Measurements from ENCODE around the gene ENTREP1.

The ENTREP1 gene

GRCh38 chr9:69323861-69324260 lies 1.2 kb upstream of the ENTREP1 start:
- DNase-seq: no peak

DNA sequence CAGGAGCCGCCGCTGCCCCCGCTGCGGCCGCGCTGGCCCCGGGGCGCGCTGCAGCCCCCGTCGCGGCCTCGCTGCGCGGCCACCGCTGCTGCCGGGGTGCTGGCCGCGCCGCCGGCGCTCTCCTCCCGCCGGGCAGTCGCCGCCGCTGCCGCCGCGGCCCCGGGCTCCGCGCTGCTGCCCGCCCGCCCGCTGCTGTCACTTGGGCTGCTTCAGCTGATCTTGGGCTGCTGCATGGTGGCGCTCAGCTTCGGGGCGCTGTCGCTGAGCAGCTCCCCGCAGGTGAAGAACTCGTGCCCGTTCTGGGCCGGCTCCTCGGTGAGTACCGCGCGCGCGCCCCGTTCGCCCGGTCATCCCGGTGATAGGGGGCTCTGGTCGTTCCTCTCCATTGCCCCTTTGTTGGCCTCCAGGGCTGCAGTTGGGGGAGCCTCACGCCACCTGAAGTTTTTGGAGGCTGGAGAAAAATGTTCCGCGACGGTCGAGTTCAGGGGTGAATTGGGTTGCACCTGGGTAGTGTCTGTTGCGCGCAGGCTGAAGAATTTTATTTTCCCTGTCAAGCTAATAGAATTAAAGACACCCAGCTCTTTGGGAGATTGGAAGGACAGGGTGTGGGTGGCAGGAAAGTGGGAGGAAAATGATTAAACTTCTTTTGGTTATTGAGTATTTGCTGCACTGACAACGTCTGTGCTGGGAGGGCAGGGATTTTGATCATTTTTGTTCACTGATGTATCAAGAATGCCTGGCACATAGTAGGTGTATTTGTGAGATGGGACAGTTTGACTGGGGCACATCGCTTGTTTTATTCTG lies 596 bp downstream of the ENTREP1 start:
- no peak for DNase-seq

GRCh38 chr9:69326261-69326660 lies 1.2 kb downstream of the ENTREP1 start:
- DNase-seq: no peak

DNA sequence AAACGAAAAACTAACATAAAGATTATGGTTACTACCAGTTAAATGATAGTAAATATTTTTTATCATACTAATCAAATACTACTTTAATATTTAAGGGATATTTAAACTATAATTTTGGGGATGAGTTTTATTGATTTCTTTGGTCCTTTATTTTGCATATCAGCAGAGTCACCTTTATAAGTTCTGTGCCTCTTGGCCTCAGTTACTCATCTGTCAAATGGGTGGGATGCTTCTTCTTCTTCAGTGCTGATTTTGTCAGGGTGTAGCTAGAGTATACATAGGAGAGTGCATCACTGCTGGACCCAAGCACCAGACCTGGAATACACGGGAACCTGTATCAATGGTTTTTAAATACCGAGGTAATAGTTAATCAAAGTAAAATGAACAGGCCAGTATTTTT lies 5.6 kb downstream of the ENTREP1 start:
- no peak for DNase-seq

DNA sequence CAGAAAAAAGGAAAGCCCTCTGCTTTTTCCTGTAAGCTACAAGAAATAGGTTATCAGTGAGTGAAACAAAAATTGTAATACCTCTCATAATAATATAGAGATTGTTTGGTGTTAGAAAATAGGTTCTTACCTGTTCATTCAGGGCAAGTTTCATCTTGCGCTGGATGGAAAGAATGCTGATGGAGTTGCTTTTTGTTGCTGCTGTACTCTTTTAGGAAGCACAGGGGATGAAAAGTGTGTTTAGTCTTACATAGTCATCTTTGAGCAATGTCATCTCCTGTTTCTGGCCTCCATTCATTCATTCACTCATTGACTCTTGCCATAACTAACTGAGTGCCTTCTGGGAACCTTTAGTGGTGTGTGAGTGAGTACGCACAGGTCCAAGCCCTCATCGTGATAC lies 6.4 kb downstream of the ENTREP1 start:
- DNase-seq: no peak

DNA sequence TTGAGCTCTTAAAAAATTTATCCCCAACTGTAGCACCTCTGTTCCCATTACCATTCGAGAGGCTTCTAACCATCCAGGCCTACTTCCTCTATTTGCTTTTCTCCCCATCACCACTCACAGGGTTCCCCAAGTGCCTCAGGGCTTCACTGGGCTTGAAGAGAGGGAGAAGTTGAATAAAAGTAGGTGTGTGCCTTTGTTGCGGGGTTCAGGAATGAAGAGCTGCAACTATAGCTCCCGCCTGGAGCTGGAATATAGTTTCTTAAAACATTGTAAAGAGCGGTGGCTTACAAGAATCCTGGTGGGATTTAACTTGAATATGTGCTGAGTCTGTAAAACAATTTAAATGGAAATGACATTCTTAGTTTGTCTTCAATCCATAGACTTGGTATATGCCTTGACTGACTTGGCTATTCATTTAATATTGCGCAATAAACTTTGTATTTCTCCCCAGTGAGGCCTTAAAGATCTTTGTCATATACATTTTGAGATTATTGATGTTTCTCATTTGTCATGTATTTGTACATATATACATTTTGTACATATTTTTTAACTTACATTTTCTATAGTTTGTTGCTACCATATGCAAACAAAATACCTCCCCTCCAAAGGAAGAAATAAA lies 7.2 kb downstream of the ENTREP1 start:
- DNase-seq: no peak

DNA sequence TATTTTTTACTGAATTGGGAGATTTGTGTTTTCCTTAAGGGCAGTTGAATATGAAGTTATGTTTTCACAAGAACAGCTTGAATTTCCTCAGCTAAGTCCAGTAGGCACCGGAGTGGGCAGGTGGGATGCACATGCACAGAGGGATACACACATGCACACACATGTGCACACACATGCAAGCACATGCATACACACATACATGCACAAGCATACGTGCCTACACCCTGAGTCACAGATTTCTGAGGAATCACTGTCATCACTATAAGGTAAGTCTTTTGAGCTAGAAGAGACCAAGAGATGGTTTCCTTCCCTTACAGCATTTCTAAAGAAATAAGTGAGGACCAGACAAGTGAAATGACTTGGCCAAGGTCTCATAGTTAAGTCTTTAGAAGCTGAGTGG lies 8.7 kb downstream of the ENTREP1 start:
- DNase-seq: no peak

DNA sequence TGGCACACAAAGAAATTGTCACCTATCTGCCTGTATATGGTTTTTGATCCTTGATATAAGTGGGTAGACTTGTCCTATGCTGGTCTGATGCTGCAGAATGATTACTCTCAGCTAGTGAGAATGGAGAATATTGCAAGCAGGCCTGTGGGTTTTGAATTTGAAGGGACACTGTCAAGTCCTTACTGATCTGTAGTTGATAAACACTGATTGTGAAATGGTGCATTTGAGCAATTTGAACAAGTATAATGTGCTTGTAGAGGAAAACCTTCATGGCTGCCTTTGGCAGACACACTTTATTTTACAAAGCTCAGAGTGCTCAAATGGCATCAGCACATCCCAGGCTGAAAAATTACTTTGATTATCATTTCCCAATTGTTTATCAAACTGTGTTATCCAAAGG lies 9.3 kb downstream of the ENTREP1 start:
- no peak for DNase-seq

- DNase-seq: no peak
Measured at GRCh38 chr9:69339620-69340019, 14.6 kb downstream of the ENTREP1 start.

GRCh38 chr9:69340631-69341030 lies 15.6 kb downstream of the ENTREP1 start:
- DNase-seq: no peak

- DNase-seq: no peak
Measured at GRCh38 chr9:69342769-69343168, 17.8 kb downstream of the ENTREP1 start.

DNA sequence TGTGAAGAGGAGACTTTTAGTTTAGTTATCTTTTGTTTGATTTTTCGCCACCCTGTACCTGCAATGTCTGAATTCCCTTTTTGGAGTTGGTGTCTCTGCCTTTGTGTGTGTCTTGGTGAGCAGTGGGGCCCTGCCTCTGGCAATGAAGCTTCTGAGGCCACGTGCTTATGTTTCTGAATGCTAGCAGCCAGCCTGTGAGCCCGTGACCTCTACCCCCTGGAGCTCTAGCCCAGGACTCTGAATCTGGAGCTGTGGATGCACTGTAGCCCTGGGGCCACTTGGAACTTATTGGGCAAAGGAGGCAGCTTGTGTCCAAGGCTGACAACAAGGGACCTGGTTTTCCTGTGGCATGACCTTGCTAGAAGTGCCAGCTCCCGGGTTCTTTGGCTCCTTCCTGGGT lies 19.4 kb downstream of the ENTREP1 start:
- DNase-seq: no peak

DNA sequence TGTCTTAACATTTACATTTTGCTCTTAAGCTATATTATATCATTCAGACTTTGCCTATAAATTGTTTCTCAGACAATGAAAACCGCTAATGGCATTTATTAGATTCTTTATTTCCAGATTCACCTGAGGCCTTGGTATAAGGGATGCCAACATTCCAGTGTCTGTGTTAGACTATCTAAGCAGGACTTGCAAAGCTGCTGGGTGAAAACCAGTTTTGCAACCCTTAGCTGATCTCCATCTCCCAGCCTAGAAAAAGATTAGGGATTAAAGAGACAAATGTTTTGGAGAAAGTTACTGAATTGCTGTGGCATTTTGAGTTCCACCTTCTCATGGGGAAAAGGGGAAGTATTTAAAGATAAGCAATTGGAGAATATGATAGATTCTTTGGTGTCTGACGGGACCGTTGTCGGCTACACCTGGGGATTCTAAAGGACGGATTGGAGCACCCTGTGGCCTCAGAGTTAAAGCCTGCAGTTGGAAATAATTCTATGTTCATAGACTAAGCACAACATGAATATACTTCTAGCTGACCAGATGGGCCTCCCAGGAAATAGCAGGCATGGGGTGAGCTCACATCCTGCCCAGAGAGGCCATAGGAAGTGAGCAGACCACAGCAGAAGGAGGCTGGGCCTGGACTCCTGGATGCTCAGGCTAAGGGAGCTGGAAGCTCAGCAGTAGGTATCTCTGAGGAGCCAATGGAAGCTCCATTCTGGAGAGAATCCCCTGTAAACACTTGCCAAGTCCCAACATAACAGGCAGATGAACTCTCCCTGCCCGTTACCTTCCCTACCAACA lies 21.8 kb downstream of the ENTREP1 start:
- DNase-seq: no peak

DNA sequence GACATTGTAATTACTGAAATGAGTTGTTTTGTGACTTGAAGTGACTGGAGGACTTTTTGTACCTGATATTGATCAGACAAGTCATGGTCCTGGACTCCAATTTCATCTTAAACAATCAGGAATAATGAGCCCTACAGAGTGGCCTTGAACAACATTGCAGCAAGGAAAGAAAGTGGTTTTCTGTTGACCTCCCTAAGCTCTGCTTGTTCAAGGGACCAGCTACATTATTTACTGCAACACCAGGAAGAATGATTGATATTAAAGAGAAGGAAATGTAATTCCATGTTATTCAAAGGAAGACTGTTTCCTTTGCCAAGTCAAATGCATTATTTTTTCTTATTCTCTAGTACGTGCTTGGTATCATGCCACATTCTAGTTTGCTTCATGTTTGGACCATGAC lies 22.6 kb downstream of the ENTREP1 start:
- DNase-seq: no peak

DNA sequence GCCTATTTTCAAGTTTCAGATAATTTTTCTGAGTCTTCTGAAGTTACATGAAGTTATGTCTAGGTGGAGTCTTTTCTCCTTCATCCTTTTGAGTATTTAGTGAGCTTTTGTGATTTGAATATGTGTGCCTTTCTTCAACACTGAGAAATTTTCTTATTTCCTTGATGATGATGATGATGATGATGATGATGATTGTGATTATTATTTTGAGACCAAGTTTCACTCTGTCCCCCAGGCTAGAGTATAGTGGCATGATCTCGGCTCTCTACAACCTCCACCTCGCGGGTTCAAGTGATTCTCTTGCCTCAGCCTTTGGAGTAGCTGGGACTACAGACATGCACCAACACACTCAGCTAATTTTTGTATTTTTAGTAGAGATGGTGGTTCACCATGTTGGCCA lies 26.2 kb downstream of the ENTREP1 start:
- DNase-seq: no peak

DNA sequence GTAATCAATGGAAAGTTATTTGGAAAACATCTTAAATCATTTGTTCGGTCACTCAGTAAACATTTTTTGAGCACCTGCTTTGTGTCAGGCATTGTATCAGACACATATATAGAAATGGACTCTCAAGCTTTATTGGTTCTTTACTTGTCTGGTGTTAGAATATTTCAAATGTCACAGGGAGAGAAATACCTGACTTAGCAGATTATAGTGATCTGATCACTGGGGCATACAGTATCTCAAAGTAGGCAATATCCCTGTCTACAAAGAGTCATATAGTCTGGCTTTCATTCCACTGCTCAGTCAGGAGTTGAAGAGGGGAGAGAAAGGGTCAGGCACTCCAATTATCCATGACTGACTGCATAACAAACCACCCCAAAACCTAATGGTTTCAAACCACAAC lies 30.2 kb downstream of the ENTREP1 start:
- DNase-seq: no peak

GRCh38 chr9:69357030-69357775 lies 32.2 kb downstream of the ENTREP1 start:
- no peak for DNase-seq

GRCh38 chr9:69357821-69358220 lies 32.8 kb downstream of the ENTREP1 start:
- DNase-seq: no peak

DNA sequence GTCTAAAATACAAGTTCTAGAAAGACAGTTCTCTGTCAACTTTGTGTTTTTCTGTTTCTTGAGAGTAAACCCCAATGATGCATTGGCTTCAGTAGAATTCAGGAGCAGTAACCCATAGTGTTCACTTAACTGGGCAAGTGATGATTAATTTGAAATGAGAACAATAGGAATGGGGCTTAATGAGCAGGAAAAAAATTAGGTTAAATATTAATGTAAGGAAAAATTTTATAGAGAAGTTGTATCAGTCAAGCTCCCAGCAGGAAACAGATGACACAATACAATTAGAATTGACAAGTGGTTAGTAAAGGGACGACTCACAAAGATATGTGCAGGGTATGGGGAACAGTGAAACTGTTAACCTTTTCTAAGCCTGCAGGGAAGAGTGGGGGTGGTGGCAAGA lies 38.2 kb downstream of the ENTREP1 start:
- no peak for DNase-seq

GRCh38 chr9:69364510-69365150 lies 39.6 kb downstream of the ENTREP1 start:
- DNase-seq: no peak

DNA sequence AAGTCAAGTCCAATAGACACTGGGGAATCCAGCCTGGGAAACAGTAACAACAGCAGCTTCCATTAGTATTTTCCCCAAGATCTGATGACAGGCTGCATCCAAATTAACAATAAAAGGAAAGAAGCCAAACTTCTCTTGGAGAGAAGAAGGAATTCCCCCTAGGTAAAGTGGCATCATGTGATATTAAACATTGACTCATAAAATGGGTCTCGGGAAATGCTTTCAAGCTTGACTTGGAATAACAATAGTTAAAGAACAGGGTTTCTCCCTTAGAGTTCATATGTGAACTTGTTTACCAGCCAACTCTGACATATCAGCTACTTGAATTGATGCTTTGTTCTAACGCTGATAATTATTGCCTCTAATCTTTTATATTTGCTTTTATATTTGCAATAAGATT lies 45.4 kb downstream of the ENTREP1 start:
- DNase-seq: no peak

GRCh38 chr9:69371001-69371400 lies 46.0 kb downstream of the ENTREP1 start:
- DNase-seq: no peak

DNA sequence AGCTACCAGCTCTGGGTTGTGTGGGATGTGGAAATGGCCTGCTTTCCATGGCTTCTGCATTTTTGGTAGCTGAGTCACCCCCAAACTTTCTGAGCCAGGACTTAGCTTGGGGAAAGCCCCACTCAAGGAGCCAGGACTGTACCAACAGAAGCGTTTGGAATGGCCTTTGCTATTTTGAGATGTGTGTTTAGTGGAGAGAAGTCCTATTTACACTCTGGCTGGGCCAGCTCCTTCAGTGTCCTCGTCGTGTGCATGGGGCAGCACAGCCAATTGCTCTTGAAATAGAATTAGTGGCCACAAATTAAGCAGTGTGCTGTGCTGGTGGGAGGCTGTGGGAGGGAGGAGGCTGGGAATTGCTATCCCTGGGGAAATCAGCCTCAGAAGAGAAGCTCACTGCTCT lies 51.6 kb downstream of the ENTREP1 start:
- DNase-seq: no peak
